ENCODE measurements around the gene ATP5MC3. TPM values are rescaled to one million over a fixed set of nuclear protein-coding genes. Genes with fewer than 3 reads are reported as not detected.
A peak's percentile ranks its signal among the peaks of the same experiment; 100 is the strongest.
"Not testable (repeated sequence)": the region's sequence is repeated elsewhere in the genome, so short reads cannot be mapped to it uniquely, and the experiment has no call there.

ATP5MC3 gene
- total RNA-seq, result 100 to 1,000 TPM; 186 to 210 TPM

DNA sequence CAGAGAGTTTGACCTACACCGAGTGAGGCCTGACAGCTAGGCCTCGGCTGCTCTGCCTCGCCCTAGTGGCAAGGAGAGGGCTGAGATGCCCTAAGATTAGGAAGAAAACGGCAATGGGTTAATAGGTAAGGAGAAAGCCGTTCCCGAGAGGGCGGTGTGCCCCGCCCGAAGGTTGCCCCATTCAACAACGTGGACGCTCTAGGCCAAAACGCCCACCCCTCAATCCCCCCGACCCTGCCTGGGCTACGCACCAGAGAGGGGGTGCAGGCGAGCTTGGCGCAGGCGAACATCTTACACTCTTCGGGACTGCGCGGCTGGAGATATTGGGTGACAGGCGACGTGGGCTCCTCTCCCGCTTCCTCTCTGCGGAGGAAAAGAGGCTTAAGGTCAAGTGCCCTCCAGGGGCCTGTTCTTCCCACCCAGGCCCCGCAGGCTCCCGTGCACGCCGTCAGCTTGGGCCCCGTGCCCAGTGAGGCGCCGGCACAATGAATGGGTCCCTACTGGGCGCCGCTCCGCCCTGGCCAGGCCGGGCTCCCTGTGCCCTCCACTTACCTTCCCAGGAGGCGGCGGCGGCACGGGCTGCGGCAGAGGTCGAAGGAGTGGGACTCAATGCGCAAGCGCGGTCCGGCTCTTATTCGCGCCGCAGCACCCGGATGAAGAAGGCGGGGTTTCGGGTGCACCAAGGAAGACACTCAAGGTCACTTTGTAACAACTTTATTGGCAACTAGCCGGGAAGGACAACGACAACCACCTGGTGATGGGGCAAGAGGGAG lies at the start of gene ATP5MC3:
TSS of gene ATP5MC3 (minus strand) at position 607 of the 773 bp plus-strand sequence. CDS start at position 290, 317 bp downstream.
- ATAC-seq (replicated peaks in 1 of 2) (peak; percentile 92 to 94), DNase-seq (peak; percentile 92)
- peaks cover 2% of the 10 kb centered on the region in 2 donors for H3K9me3 Mint-ChIP-seq
- H3K27ac Mint-ChIP-seq, result peak within 1 kb of the TSS; percentile 82
- peaks cover 34% of the 10 kb centered on the region for H3K4me1 Mint-ChIP-seq (ENCODE audit: low read depth)
- peaks cover 16 to 33% of the 10 kb centered on the region in 2 donors for H3K36me3 Mint-ChIP-seq (ENCODE audit: insufficient read depth in 2 of 2)
- H3K27me3 Mint-ChIP-seq (ENCODE audit: low read depth), result no peaks in the 10 kb centered on the region
- peak within 1 kb of the TSS; percentile 76 to 93 for H3K4me3 Mint-ChIP-seq

DNA sequence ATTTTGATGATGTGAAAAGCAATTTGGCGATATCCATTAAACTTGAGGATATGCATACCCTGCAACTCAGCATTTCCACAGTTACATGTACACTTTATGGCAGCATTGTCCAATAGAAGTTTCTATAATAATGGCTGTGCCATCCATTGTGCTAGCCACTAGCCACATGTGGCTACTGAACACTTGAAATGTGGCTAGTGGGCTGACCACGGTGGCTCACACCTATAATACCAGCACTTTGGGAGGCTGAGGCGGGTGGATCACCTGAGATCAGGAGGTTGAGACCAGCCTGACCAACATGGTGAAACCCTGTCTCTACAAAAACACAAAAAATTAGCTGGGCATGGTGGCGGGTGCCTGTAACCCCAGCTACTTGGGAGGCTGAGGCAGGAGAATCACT lies 47.1 kb upstream of the ATP5MC3 start:
- H3K27ac Mint-ChIP-seq, result peak overlapping the region; percentile 71
- peak overlapping the region in 1 of 2 donors; percentile 27 for H3K4me3 Mint-ChIP-seq
- DNase-seq (peak; percentile 11 to 18), ATAC-seq (replicated peaks in 1 of 2) (peak in 1 of 2 donors; percentile 3)
- peaks cover 18% of the 10 kb centered on the region for H3K27me3 Mint-ChIP-seq (ENCODE audit: low read depth)
- not testable (repeated sequence) for H3K36me3 Mint-ChIP-seq (ENCODE audit: insufficient read depth in 2 of 2); H3K9me3 Mint-ChIP-seq
- peaks cover 45% of the 10 kb centered on the region for H3K4me1 Mint-ChIP-seq (ENCODE audit: low read depth)

DNA sequence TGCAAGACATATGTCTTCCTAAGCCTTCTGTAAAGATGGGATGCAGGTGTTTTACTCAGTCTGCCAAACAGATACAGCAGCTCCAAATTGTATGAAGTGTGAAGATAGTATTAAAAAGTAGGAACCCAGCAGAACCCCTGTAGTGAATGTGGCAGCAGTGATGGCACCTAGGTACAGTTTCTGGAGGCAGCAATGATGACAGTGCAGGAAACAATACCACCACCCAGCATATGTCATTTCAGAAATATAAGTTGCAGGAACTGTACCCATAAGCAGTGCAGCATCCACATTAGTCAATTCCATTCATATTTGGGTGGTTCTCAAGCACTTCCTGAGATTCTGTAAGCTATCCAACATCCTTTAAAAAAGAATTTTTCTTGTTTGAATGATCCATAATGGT lies 46.7 kb upstream of the ATP5MC3 start:
- DNase-seq, result peak; percentile 18 to 22
- H3K4me1 Mint-ChIP-seq (ENCODE audit: low read depth), result peaks cover 41% of the 10 kb centered on the region
- H3K27ac Mint-ChIP-seq, result peak overlapping the region; percentile 71
- H3K9me3 Mint-ChIP-seq, result peaks cover 1 to 2% of the 10 kb centered on the region in 2 donors
- H3K27me3 Mint-ChIP-seq (ENCODE audit: low read depth), result peaks cover 21% of the 10 kb centered on the region
- H3K4me3 Mint-ChIP-seq, result peak overlapping the region in 1 of 2 donors; percentile 39
- peak; percentile 76 to 86 for ATAC-seq (replicated peaks in 1 of 2)
- H3K36me3 Mint-ChIP-seq (ENCODE audit: insufficient read depth in 2 of 2), result peaks cover under 1 to 5% of the 10 kb centered on the region in 2 donors

DNA sequence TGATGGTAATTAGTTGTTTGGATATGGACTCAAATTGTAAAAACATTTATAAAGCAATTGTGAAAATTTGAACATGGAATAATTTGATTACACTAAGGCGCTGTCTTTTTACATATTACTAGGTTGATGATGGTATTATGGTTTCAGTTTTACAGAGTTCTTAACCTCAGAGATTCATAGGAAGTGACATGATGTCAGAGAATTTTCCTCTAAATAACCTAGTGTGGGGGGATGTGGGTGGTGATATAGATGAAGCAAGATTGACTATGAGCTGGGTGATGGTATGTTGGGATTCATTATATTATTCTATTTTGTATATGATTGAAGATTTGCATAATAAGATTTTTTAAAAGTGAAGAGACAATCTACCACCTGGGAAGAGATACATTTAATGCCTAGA lies 45.9 kb upstream of the ATP5MC3 start:
- Mint-ChIP-seq H3K27ac (peak overlapping the region; percentile 81), H3K4me3 (peak overlapping the region; percentile 52 to 65), H3K9me3 (peaks cover 1 to 2% of the 10 kb centered on the region in 2 donors), H3K4me1 (ENCODE audit: low read depth) (peaks cover 41% of the 10 kb centered on the region), H3K36me3 (ENCODE audit: insufficient read depth in 2 of 2) (peaks cover 1 to 5% of the 10 kb centered on the region in 2 donors), H3K27me3 (ENCODE audit: low read depth) (peaks cover 29% of the 10 kb centered on the region)
- ATAC-seq (replicated peaks in 1 of 2) (peak; percentile 95 to 97), DNase-seq (peak; percentile 21 to 39)

DNA sequence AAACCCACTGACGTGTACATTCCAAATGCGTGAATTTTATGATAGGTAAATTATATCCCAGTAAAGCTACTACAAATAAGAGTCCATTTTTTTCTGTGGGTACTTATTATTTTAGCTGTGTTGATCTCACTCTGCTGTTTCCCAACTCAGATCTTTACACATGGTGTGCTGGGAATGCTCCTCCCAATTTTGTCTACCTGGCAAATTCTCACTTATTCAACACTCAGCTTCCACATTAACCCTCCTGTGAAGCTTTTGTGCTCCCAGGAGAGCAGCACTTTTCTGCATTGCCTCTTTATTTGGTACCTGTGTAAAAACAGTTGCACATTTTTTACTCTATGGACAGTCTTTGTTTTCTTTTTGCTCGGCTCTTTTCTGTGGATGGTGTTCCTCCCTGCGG lies 38.6 kb upstream of the ATP5MC3 start:
- Mint-ChIP-seq H3K27ac (no peak overlapping the region), H3K36me3 (ENCODE audit: insufficient read depth in 2 of 2) (peaks cover 0 to 1% of the 10 kb centered on the region in 2 donors), H3K4me3 (no peak overlapping the region), H3K4me1 (ENCODE audit: low read depth) (no peaks in the 10 kb centered on the region), H3K9me3 (no peaks in the 10 kb centered on the region), H3K27me3 (ENCODE audit: low read depth) (peaks cover 46% of the 10 kb centered on the region)
- DNase-seq (no peak), ATAC-seq (replicated peaks in 1 of 2) (no peak)

DNA sequence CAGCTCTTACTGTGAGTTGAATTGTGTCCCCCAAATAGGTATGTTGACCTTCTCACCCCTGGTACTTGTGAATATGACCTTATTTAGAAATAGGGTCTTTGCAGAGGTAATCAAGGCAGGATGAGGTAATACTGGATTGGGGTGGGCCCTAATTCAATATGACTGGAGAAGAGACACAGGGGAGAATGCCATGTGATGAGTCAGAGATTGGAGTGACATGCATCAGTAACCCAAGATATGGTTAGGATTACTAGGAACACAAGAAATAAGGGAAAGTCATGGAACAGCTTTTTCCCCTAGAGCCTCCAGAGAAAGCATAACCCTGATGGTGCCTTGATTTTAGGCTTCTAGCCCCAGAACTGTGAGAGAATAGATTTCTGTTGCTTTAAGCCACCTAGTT lies 37.0 kb upstream of the ATP5MC3 start:
- ATAC-seq (replicated peaks in 1 of 2), result no peak
- no peaks in the 10 kb centered on the region for H3K9me3 Mint-ChIP-seq
- no peak for DNase-seq
- peaks cover 0 to 1% of the 10 kb centered on the region in 2 donors for H3K36me3 Mint-ChIP-seq (ENCODE audit: insufficient read depth in 2 of 2)
- no peaks in the 10 kb centered on the region for H3K4me1 Mint-ChIP-seq (ENCODE audit: low read depth)
- H3K4me3 Mint-ChIP-seq, result no peak overlapping the region
- no peak overlapping the region for H3K27ac Mint-ChIP-seq
- H3K27me3 Mint-ChIP-seq (ENCODE audit: low read depth), result peaks cover 42% of the 10 kb centered on the region

DNA sequence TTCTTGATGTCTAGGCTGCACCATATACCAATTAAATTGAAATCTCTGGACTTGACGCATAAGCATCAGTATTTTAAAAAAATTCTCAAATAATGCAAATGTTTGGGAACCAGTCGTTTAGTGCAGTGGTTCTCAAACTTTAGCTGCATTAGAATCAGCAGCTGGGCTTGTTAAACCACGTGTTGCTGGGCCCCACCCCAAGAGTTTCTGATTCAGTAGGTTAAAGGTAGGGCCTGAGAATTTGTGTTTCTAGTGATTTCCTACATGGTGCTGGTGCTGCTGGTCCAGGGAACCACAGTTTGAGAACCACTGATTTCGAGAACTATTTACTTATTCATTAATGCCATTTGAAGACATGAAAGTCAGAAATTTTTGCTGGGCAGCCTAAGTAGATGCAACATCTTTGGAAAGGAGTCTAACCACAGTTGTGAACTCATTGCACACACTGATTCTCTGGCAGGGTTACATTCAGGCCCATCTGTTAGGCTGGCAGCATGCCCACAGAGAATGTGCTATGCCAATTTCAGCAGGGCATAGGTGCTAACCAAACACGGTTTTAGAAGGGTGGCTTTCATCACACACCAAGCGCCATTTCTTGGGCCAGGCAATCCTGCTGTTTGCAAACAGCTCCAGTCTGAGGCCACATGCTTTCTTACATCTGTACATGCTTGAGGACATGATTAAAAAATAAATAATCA lies 26.4 kb upstream of the ATP5MC3 start:
- Mint-ChIP-seq H3K27me3 (ENCODE audit: low read depth) (peaks cover 6% of the 10 kb centered on the region), H3K27ac (no peak overlapping the region), H3K36me3 (ENCODE audit: insufficient read depth in 2 of 2) (no peaks in the 10 kb centered on the region)

DNA sequence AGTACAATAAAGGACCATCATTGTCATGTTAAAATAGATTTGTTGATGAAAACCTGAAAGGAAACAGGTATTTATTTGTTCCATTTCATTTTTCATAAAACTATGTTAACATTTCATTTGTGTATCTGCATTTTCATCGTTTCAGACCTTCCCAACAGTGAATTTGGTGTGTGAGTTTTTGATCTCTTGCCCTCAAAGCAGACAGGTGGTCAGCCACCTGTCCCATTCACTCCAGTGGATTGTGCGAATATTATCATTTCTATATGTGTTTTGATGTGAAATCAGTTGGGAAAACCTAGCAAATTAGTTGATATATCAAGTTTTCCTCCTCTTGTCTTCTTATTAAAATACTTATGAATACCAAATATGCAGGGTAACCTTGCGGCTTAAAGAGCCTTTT lies 25.4 kb upstream of the ATP5MC3 start:
- ATAC-seq (replicated peaks in 1 of 2) (no peak), DNase-seq (no peak)
- no peak overlapping the region for H3K4me3 Mint-ChIP-seq
- no peaks in the 10 kb centered on the region for H3K4me1 Mint-ChIP-seq (ENCODE audit: low read depth)
- no peak overlapping the region for H3K27ac Mint-ChIP-seq
- H3K9me3 Mint-ChIP-seq, result peaks cover 0 to 2% of the 10 kb centered on the region in 2 donors
- peaks cover 11% of the 10 kb centered on the region for H3K27me3 Mint-ChIP-seq (ENCODE audit: low read depth)
- H3K36me3 Mint-ChIP-seq (ENCODE audit: insufficient read depth in 2 of 2), result no peaks in the 10 kb centered on the region

More for the DNA sequence above, 26.4 kb upstream of the ATP5MC3 start:
- DNase-seq (no peak), ATAC-seq (replicated peaks in 1 of 2) (no peak)
- H3K9me3 Mint-ChIP-seq, result peaks cover 0 to 2% of the 10 kb centered on the region in 2 donors
- H3K4me1 Mint-ChIP-seq (ENCODE audit: low read depth), result no peaks in the 10 kb centered on the region
- no peak overlapping the region for H3K4me3 Mint-ChIP-seq

DNA sequence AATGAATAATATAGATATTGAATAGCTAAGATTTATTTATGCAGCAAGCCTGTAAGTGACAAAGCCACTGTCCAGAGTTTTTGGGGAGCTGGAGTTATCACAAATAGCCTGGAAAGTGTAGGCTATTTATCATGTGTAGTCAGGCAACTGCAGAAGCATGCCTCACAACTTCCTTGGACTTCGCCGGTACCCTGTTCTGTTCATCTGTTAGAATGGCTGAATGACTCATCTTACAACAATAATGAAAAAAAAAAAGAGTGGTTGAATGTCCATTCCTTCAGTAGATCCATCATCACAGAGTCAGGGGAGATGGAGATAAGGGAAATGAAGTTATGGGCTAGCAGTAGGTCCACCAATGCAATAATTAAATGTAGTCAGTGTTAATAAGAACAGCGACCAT lies 24.0 kb upstream of the ATP5MC3 start:
- Mint-ChIP-seq H3K4me1 (ENCODE audit: low read depth) (no peaks in the 10 kb centered on the region), H3K27me3 (ENCODE audit: low read depth) (peaks cover 9% of the 10 kb centered on the region), H3K36me3 (ENCODE audit: insufficient read depth in 2 of 2) (no peaks in the 10 kb centered on the region), H3K9me3 (peaks cover 0 to 2% of the 10 kb centered on the region in 2 donors), H3K27ac (no peak overlapping the region), H3K4me3 (no peak overlapping the region)
- DNase-seq (no peak), ATAC-seq (replicated peaks in 1 of 2) (no peak)

DNA sequence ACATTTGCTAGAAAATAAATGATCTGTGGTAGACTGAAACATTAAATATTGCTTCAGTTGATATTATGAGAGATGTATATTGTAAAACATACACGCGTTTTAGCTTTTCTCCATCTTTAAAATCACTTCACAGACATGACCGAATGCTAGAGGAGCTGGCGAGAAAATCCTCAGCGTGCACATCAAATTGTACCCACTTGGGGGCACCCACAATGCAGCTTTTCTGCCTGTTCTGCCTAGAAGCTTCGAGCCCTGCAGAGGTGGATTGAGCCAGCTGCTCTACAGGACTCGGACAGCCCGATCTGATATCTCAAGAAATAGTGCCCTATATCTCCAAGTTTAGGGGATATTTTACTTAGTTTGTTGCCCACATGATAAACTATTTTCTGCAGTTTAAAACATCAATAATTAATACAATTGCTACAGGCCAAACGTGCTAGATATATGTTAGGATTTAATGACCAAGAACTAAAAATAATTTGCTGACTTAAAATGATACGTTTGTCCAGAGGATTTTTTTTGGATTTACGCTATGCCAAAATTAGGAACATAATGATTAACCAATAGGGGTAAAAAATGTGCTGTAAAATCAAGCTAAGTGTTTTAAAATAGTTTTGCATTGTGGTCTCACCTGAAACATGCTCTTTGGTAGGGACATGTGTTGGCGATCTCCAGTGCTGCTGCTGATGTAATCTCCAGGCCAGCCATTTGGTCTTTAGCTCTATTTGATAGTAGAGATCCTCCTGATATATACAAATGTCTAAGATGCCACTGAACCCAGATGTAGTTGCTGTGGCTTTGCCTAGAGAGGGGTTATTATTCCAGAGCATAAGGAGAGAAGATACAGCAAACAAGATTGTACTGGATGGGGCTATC lies 22.3 kb upstream of the ATP5MC3 start:
- Mint-ChIP-seq H3K27ac (no peak overlapping the region), H3K27me3 (ENCODE audit: low read depth) (peaks cover 9% of the 10 kb centered on the region), H3K9me3 (peaks cover 0 to 7% of the 10 kb centered on the region in 2 donors), H3K4me1 (ENCODE audit: low read depth) (no peaks in the 10 kb centered on the region), H3K4me3 (peak overlapping the region in 1 of 2 donors; percentile 39), H3K36me3 (ENCODE audit: insufficient read depth in 2 of 2) (peaks cover 0 to 3% of the 10 kb centered on the region in 2 donors)
- DNase-seq (peak; percentile 63 to 66), ATAC-seq (replicated peaks in 1 of 2) (peak; percentile 90 to 91)

DNA sequence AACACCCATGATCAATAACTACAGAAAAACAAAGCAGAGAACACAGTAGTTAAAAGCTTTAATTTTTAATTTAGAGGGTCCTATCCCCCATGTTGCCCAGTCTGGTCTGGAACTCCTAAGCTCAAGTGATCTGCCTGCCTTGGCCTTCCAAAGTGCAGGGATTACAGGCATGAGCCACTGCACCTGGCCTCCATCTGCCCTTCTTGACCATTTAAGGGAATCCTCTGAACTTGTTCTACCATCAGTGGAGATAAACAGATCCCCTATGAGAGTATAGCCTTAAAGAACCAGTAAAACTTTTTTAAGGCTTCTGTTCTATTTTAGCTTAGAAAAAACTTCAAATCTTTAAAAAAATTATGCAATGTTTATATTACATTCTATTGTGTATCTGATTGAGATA lies 13.5 kb upstream of the ATP5MC3 start:
- H3K9me3 Mint-ChIP-seq, result peaks cover 0 to 7% of the 10 kb centered on the region in 2 donors
- ATAC-seq (replicated peaks in 1 of 2), result no peak

DNA sequence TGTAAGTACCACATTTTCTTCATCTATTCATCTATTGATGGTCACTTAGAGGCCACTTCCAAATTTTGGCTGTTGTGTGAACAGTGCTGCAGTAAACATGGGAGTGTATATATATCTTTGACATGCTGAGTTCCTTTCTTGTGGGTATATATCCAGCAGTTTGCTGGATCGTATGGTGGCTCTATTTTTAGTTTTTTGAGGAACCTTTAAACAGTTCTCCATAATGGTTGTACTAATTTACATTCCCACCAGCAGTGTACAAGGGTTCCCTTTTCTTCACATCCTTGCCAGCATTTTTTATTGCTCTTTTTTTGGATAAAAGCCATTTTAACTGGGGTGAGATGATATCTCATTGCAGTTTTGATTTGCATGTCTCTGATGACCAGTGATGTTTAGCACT lies 7.3 kb upstream of the ATP5MC3 start:
- Mint-ChIP-seq H3K9me3 (peaks cover under 1% of the 10 kb centered on the region in 2 donors), H3K36me3 (ENCODE audit: insufficient read depth in 2 of 2) (peaks cover 0 to 2% of the 10 kb centered on the region in 2 donors), H3K27me3 (ENCODE audit: low read depth) (peaks cover 16% of the 10 kb centered on the region), H3K4me1 (ENCODE audit: low read depth) (peaks cover 6% of the 10 kb centered on the region), H3K4me3 (no peak overlapping the region), H3K27ac (no peak overlapping the region)
- DNase-seq (no peak), ATAC-seq (replicated peaks in 1 of 2) (no peak)

More for the DNA sequence above, 13.5 kb upstream of the ATP5MC3 start:
- Mint-ChIP-seq H3K27me3 (ENCODE audit: low read depth) (peaks cover 42% of the 10 kb centered on the region), H3K36me3 (ENCODE audit: insufficient read depth in 2 of 2) (peaks cover 2 to 3% of the 10 kb centered on the region in 2 donors), H3K27ac (no peak overlapping the region), H3K4me3 (no peak overlapping the region), H3K4me1 (ENCODE audit: low read depth) (no peaks in the 10 kb centered on the region)
- DNase-seq, result no peak

Measured in activated T-cell treated with anti-CD3 and anti-CD28 coated beads, Interleukin-2, amount 50 U/mL, for 72 hours (primary cell).